Measurements from ENCODE around the gene PMP22.
"Not testable (repeated sequence)": the region's sequence is repeated elsewhere in the genome, so short reads cannot be mapped to it uniquely, and the experiment has no call there.

PMP22 gene

DNA sequence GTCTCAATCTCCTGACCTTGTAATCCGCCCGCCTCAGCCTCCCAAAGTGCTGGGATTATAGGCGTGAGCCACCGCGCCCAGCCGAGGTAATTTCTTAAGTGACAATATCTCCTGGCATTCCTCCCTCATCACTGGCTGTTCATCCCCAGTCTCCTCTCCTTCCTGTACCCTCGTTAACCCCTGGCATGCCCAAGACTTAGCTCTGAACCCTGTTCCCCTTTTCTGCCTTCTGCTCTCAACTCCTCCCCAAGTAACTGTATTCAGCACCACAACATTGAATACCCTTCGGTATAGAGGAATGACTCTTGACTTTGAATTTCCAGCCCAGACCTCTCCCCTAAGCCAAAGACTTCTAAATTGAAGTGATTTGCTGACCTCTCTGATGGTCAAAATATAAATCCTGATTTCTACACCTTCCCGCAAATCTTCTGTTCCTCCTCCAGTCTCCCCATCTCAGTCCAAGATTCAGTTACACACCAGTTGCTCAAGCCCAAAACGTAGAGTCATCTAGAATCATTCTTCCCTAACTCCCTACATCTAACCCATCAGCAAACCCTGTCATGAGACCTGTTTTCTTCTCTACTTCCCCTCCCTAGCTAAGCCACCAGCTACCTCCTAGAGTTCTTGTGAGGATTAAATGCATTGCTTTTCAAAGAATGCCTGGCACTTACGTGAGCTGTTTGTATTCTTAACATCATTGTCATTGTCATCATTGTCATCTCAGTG lies 14.8 kb downstream of the PMP22 start:
- DNase-seq = no peak

GRCh38 chr17:15249487-15249886 lies 15.6 kb downstream of the PMP22 start:
- no peak for DNase-seq

- no peak for DNase-seq
Measured at GRCh38 chr17:15247891-15248529, 17.1 kb downstream of the PMP22 start.

DNA sequence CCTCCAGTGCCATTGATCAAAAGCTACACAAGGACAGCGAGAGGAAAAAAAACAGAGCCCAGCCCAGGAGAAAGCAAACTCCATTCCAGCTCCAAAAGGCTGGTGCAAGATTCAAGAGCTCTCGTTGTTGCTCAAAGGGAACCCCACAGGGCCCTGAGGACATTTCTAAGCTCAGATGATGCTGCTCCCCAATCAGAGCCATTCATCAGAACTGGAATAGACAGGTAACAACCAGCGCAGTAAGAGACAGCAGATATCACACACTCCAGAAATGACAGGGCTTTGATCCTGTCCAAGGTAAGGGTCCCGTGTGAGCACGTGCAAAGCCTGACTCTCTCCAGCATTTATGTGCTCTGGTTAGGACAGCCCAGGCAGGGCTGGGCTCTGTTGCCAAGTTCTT lies 20.1 kb downstream of the PMP22 start:
- no peak for DNase-seq

DNA sequence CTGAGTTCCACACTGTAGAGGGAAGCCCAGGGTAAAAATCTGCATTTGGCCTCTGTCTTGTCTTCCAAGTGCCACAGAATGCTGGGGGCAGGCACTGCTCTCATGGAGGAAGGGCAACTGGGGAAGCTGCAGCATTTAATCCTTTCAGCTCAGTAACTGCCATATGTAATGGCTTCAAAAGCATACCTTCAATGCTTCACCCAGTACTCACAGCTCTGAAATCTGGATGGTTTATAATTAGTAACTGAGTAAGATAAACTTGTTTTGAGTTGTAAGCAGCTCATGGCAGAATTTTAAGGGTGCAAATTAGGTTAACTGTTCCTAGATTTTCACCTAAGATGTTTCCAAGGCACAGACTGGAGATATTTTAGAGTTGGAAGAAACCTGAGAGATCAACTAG lies 24.5 kb downstream of the PMP22 start:
- DNase-seq = no peak

GRCh38 chr17:15239491-15239890 lies 25.6 kb downstream of the PMP22 start:
- DNase-seq = no peak

DNA sequence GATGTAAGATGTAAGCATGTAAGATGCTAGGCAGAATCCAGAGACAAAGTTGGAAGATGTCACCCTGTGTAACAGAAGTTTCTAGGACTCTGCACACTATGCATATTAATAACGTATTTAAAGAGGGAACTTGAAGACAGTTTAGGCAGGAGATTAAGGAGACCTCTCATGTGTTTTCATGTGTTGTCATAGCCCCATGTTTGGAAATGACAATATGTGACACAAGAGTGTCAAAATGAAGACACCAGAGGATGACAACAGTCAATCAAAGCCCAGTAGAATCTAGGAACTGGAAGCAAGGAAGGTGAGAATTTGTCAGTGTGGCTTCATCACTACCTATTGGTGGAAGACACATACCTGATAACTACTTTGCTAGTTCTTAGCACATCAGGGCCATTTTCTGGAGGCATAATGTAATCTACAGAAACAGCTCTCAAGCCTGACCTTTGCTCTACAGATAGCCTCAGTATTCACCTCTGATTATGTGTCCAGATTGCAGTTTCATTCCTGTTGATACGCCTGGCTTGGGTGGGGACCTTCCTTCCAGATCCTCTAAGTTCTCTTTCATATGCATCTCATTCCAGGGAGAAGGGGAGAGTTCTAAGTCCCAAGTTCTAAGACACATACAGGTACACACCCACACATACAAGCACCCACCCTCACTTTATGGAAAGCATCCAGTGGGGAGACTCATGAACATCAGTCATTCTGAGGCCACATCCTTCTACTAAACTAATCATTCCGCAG lies 26.3 kb downstream of the PMP22 start:
- no peak for DNase-seq

- no peak for DNase-seq
Measured at GRCh38 chr17:15238057-15238456, 27.1 kb downstream of the PMP22 start.

DNA sequence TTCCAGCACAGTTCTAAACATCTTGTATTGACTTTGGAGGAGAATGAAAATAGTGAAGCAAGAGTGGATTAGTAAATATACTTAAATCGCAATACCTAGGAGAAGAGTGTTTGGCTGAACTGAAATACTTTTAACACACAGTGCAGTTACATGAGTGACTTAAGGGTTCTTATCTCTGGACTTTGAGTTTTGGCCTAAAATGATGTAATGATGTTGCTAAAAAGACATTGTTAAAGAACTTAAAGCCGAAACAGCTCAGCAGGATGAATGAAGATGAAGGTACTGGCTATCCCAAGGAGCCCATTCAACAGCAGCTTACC lies 28.1 kb downstream of the PMP22 start:
- DNase-seq = no peak

DNA sequence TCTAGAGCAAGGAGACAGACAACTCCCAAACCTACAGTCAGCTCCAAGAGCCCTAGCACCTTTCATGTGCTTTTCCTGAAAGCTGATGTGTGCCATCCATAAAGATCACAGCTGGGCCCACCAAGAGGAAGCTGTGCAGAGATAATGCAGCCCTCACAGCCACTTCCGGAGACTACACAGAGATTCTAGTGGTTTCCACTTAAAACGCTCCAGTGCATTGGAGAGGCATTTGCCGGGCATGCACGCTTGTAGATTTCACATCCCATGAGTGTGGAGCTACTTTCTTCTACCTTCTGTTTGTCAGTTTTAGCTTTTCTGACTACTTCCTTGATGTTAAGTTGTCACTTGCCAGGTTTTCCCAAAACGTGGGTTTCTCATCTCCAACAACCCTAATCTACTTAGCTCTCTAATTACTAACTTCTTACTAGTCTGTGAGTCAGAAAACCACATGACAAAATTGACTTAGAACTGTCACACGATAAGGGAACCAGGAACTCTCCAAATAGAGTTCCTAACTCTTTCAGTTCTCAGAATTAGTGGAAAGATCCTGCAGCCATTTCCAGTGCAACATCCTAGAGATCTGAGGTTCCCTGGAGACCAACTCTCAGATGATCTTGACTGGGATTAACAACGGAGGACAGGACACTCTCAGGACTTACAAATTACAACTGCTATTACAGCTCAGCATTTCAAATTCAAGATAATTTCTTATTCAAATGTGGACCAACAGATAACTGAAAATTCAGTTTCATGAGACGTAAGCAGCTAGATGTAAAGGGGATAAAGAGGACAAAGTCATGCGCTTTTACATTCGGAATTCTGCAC lies 28.6 kb downstream of the PMP22 start:
- DNase-seq = no peak

DNA sequence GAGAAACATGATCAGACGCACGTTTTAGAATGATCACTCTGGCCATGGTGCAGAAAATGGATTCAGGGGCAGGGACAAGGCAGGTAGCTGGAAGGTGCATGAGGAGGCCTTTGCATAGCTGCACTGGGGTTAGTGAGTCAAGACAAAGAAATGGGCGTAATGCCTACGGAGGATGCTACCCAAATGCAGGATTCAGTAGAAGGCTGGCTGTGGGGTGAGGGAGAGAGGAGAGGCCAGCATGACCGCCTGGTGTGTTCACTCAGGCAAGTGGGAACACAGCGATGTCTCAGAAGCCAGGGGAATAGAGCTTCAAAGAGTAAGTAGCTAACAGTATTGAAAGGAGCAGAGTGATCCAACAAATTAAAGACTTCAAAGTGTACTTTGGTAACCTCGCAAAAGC lies 31.2 kb downstream of the PMP22 start:
- no peak for DNase-seq

GRCh38 chr17:15233022-15233805 lies 31.9 kb downstream of the PMP22 start:
- no peak for DNase-seq

DNA sequence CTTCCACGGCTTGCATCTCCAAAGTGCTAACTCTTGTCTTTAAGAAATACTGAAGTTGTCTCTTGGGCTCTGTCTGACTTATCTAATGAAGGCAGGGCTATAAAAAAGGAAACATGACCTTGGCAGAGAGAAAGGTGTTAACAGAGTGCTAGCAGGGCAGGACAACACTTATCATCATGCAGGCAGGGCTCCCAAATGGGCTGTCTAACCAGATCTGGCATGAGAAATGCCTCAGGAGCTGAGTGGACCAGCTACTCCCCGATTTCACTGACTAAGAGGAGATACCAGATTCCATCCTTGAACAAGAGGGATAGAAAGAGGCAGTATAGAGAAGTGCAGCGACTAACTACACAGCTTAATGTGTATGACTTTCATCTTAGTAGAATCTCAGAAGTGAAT lies 32.6 kb downstream of the PMP22 start:
- DNase-seq = no peak

GRCh38 chr17:15231851-15232516 lies 33.1 kb downstream of the PMP22 start:
- no peak for DNase-seq

GRCh38 chr17:15230866-15231265 lies 34.3 kb downstream of the PMP22 start:
- DNase-seq = no peak

DNA sequence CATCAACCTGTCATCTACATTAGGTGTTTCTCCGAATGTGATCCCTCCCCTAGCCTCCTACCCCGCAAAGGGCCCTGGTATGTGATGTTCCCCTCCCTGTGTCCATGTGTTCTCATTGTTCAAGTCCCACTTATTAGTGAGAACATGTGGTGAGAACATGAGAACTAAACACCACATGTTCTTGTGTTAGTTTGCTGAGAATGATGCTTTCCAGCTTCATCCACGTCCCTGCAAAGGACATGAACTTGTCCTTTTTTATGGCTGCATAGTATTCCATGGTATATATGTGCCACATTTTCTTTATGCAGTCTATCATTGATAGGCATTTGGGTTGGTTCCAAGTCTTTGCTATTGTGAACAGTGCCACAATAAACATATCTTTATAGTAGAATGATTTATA lies 43.3 kb downstream of the PMP22 start:
- DNase-seq = not testable (repeated sequence)

- DNase-seq = no peak
Measured at GRCh38 chr17:15220785-15221184, 44.3 kb downstream of the PMP22 start.

- no peak for DNase-seq
Measured at GRCh38 chr17:15216481-15216880, 48.6 kb downstream of the PMP22 start.

GRCh38 chr17:15213381-15214087 lies 51.6 kb downstream of the PMP22 start:
- DNase-seq = no peak

DNA sequence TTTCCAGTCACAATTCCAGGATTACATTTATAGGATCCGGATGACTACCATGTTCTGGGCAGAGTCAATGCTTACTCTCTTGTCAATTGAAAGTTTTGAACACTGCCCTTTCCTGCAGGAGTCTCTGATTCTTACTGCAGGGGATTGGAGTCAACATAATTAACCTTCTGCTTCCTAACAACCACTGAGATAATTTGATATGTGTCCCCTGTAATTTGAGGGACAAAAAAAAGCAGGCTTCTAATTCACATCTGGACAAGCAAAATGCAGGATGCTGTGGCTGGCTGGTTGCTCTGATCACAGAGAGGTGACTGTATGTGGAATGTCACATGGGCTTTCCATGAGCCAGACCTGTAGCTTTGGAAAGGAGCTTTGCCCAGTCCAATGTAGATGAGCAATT lies 54.9 kb downstream of the PMP22 start:
- no peak for DNase-seq

DNA sequence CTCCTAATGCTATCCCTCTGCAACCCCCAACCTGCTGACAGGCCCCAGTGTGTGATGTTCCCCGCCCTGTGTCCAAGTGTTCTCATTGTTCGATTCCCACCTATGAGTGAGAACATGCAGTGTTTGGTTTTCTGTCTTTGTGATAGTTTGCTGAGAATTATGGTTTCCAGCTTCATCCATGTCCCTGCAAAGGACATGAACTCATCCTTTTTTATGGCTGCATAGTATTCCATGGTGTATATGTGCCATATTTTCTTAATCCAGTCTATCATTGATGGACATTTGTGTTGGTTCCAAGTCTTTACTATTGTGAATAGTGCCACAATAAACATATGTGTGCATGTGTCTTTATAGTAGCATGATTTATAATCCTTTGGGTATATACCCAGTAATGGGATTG lies 62.1 kb downstream of the PMP22 start:
- not testable (repeated sequence) for DNase-seq
